Measurements from ENCODE around the gene IL22RA1. TPM values are rescaled to one million over a fixed set of nuclear protein-coding genes. Genes with fewer than 3 reads are reported as not detected.

IL22RA1 gene
- total RNA-seq, 2 donors from 2014 or later: 0.15 to 0.24 TPM

GRCh38 chr1:24120965-24121364 lies 22.0 kb downstream of the IL22RA1 start:
- no peak overlapping the region for H3K4me3 ChIP-seq
- peaks cover 0 to 23% of the 10 kb centered on the region in 2 donors for H3K4me1 ChIP-seq
- H3K27me3 ChIP-seq: no peaks in the 10 kb centered on the region
- DNase-seq (ENCODE audit: low spot score): no peak
- H3K36me3 ChIP-seq: no peaks in the 10 kb centered on the region
- H3K27ac ChIP-seq: peak overlapping the region; percentile 63 to 64
- TF ChIP-seq CTCF (IDR thresholded peaks at IDR 0.05): no peak
- no peaks in the 10 kb centered on the region for H3K9me3 ChIP-seq

- peaks cover 0 to 18% of the 10 kb centered on the region in 2 donors for H3K4me1 ChIP-seq
- TF ChIP-seq CTCF (IDR thresholded peaks at IDR 0.05): no peak
- DNase-seq (ENCODE audit: low spot score): no peak
- no peak overlapping the region for H3K4me3 ChIP-seq
- H3K27ac ChIP-seq: peak overlapping the region; percentile 63 to 64
- no peaks in the 10 kb centered on the region for H3K36me3 ChIP-seq
- no peaks in the 10 kb centered on the region for H3K27me3 ChIP-seq
- H3K9me3 ChIP-seq: no peaks in the 10 kb centered on the region
Measured at GRCh38 chr1:24119859-24120756, 22.8 kb downstream of the IL22RA1 start.

GRCh38 chr1:24119489-24119858 lies 23.5 kb downstream of the IL22RA1 start:
- H3K36me3 ChIP-seq: no peaks in the 10 kb centered on the region
- H3K27me3 ChIP-seq: peaks cover 0 to 3% of the 10 kb centered on the region in 2 donors
- H3K27ac ChIP-seq: peak overlapping the region; percentile 63 to 64
- no peak for TF ChIP-seq CTCF (IDR thresholded peaks at IDR 0.05)
- no peak overlapping the region for H3K4me3 ChIP-seq
- peaks cover 0 to 18% of the 10 kb centered on the region in 2 donors for H3K4me1 ChIP-seq
- no peaks in the 10 kb centered on the region for H3K9me3 ChIP-seq
- DNase-seq (ENCODE audit: low spot score): no peak

- Histone ChIP-seq H3K4me1 (peaks cover 0 to 18% of the 10 kb centered on the region in 2 donors), H3K36me3 (no peaks in the 10 kb centered on the region), H3K9me3 (no peaks in the 10 kb centered on the region), H3K4me3 (no peak overlapping the region), H3K27me3 (peaks cover 0 to 3% of the 10 kb centered on the region in 2 donors), H3K27ac (no peak overlapping the region)
- no peak for DNase-seq (ENCODE audit: low spot score)
- TF ChIP-seq CTCF (IDR thresholded peaks at IDR 0.05): no peak
Measured at GRCh38 chr1:24118410-24119242, 24.3 kb downstream of the IL22RA1 start.

GRCh38 chr1:24117722-24118409 lies 25.1 kb downstream of the IL22RA1 start:
- no peak overlapping the region for H3K27ac ChIP-seq
- H3K36me3 ChIP-seq: no peaks in the 10 kb centered on the region
- no peaks in the 10 kb centered on the region for H3K9me3 ChIP-seq
- H3K27me3 ChIP-seq: peaks cover 0 to 3% of the 10 kb centered on the region in 2 donors
- no peak for DNase-seq (ENCODE audit: low spot score)
- peaks cover 0 to 18% of the 10 kb centered on the region in 2 donors for H3K4me1 ChIP-seq
- H3K4me3 ChIP-seq: no peak overlapping the region
- no peak for TF ChIP-seq CTCF (IDR thresholded peaks at IDR 0.05)

Measured in right atrium auricular region (tissue), 2 donors.